SKM-1 treated with dmso at 0.1 percent for 144 hours (cell line): Measurements from ENCODE around the gene CEP89.
"Not testable (repeated sequence)": the region's sequence is repeated elsewhere in the genome, so short reads cannot be mapped to it uniquely, and the experiment has no call there.

ENCODE experiments used
- DNase-seq: peaks from one replicate; lab custom pipeline; 2025; ENCODE audit not compliant: unreplicated experiment; lab: John Stamatoyannopoulos, UW

Gene CEP89

GRCh38 chr19:32848035-32848434, 123.7 kb downstream of the CEP89 start:
- not testable (repeated sequence) for DNase-seq

- no peak for DNase-seq
Observed at GRCh38 chr19:32843716-32844245, 128.0 kb downstream of the CEP89 start.

GRCh38 chr19:32842061-32842460, 129.7 kb downstream of the CEP89 start:
- no peak for DNase-seq

GRCh38 chr19:32837531-32837930, 134.2 kb downstream of the CEP89 start:
- no peak for DNase-seq

GRCh38 chr19:32833388-32833787, 138.4 kb downstream of the CEP89 start:
- not testable (repeated sequence) for DNase-seq

GRCh38 chr19:32832825-32833224, 138.9 kb downstream of the CEP89 start:
- DNase-seq, result not testable (repeated sequence)

GRCh38 chr19:32832094-32832493, 139.7 kb downstream of the CEP89 start:
- DNase-seq, result not testable (repeated sequence)

- no peak for DNase-seq
Observed at GRCh38 chr19:32831611-32832010, 140.1 kb downstream of the CEP89 start.

GRCh38 chr19:32830231-32831014, 141.3 kb downstream of the CEP89 start:
- DNase-seq, result no peak

- no peak for DNase-seq
Observed at GRCh38 chr19:32829345-32829896, 142.3 kb downstream of the CEP89 start.

GRCh38 chr19:32828643-32829344, 143.0 kb downstream of the CEP89 start:
- DNase-seq, result no peak

GRCh38 chr19:32828139-32828538, 143.6 kb downstream of the CEP89 start:
- DNase-seq, result no peak
